Uterus (tissue), 2 donors: ENCODE measurements around the gene HUNK.

ENCODE experiments used
- POLR2A ChIP-seq, 2 donors: fragments of 450-650 bp; IDR thresholded peaks; one replicate each; pipeline ENCODE4 v1.6.1; 2016; ENCODE audit warnings: antibody characterized with exemption in 2 of 2, mild to moderate bottlenecking in 1 of 2, moderate library complexity in 1 of 2
- TF ChIP-seq, protein P1 (sequence below), 4 experiments: fragments of 200-600 bp in 2 of 4; fragments of 450-650 bp in 2 of 4; sonication (generic) in 2 of 4; IDR thresholded peaks; one replicate each; pipeline ENCODE4 v1.5.1; 2016 to 2019; ENCODE audit warnings: antibody characterized with exemption in 4 of 4, mild to moderate bottlenecking in 2 of 4, moderate library complexity in 1 of 4

- no peak for TF ChIP-seq POLR2A (IDR thresholded peaks at IDR 0.05)
- TF ChIP-seq, protein P1, sequence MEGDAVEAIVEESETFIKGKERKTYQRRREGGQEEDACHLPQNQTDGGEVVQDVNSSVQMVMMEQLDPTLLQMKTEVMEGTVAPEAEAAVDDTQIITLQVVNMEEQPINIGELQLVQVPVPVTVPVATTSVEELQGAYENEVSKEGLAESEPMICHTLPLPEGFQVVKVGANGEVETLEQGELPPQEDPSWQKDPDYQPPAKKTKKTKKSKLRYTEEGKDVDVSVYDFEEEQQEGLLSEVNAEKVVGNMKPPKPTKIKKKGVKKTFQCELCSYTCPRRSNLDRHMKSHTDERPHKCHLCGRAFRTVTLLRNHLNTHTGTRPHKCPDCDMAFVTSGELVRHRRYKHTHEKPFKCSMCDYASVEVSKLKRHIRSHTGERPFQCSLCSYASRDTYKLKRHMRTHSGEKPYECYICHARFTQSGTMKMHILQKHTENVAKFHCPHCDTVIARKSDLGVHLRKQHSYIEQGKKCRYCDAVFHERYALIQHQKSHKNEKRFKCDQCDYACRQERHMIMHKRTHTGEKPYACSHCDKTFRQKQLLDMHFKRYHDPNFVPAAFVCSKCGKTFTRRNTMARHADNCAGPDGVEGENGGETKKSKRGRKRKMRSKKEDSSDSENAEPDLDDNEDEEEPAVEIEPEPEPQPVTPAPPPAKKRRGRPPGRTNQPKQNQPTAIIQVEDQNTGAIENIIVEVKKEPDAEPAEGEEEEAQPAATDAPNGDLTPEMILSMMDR (IDR thresholded peaks at IDR 0.05): no peak
Observed at GRCh38 chr21:31880816-31881215, 8.0 kb downstream of the HUNK start.
